ENCODE data around the gene TANGO2.

DNA sequence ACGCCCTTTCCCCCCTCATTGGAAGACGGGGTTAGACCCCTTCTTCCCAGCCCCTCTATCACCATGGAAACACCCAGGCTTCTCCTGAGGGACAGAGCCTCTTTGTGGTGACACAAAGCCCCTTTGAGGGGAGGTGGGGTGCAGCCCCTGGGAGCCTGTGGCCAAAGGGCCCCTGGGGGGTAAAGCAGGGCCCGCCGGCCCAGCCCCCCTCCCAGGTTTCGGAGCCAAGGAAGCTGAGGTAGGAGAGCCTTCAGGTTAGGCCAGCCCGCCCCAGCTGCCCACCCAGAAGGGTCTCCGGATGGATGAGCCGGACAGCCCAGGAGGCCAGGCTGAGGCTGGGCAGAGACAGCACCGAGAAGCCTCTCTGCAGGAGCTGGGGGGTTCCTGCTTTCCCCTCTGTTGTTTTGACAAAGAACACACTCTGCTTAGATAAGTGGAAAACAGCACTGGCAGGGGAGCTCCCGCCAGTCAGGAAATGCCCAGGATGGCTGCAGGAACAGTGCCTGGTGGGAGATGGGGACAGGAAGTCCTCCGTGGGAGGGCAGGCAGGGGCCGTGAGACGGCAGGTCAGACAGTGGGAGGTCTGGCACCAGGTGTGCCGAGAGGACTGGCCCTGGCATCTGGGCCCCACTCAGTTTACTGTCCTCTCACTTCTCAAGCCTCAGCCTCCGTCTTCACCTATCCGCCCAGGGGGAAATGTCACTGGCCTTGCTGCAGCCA lies 22.5 kb upstream of the TANGO2 start:
- TF ChIP-seq MYC (IDR thresholded peaks at IDR 0.05; ENCODE audit: insufficient read depth, insufficient read length, insufficient replicate concordance, low read length, severe bottlenecking) (no peak), IKZF1 (conservative IDR thresholded peaks at IDR 0.05) (no peak), POLR2A (IDR thresholded peaks at IDR 0.05; ENCODE audit: low read depth, low read length) (no peak), FOS (IDR thresholded peaks at IDR 0.05; ENCODE audit: borderline replicate concordance, extremely low read depth, insufficient read length) (no peak), MAX (IDR thresholded peaks at IDR 0.05; ENCODE audit: low read depth, low read length) (no peak), CTCF (IDR thresholded peaks at IDR 0.05 in 2 of 3, conservative IDR thresholded peaks at IDR 0.05 in 1 of 3; ENCODE audit: control insufficient read depth in 2 of 3, extremely low read depth in 1 of 3, insufficient read depth in 1 of 3, low read depth in 3 of 3, low read length in 3 of 3) (no peak), USF1 (IDR thresholded peaks at IDR 0.05; ENCODE audit: borderline replicate concordance, extremely low read length, insufficient read depth, low read depth, low read length) (no peak), EZH2 (IDR thresholded peaks at IDR 0.05; ENCODE audit: borderline replicate concordance, control insufficient read depth, low read depth, low read length) (no peak), POLR2AphosphoS5 (IDR thresholded peaks at IDR 0.05; ENCODE audit: low read length) (no peak), SIN3A (IDR thresholded peaks at IDR 0.05; ENCODE audit: low read depth, low read length) (no peak)
- TF ChIP-seq, protein P1, sequence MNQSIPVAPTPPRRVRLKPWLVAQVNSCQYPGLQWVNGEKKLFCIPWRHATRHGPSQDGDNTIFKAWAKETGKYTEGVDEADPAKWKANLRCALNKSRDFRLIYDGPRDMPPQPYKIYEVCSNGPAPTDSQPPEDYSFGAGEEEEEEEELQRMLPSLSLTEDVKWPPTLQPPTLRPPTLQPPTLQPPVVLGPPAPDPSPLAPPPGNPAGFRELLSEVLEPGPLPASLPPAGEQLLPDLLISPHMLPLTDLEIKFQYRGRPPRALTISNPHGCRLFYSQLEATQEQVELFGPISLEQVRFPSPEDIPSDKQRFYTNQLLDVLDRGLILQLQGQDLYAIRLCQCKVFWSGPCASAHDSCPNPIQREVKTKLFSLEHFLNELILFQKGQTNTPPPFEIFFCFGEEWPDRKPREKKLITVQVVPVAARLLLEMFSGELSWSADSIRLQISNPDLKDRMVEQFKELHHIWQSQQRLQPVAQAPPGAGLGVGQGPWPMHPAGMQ (IDR thresholded peaks at IDR 0.05; ENCODE audit: borderline replicate concordance) = no peak
- TF ChIP-seq, protein P2, sequence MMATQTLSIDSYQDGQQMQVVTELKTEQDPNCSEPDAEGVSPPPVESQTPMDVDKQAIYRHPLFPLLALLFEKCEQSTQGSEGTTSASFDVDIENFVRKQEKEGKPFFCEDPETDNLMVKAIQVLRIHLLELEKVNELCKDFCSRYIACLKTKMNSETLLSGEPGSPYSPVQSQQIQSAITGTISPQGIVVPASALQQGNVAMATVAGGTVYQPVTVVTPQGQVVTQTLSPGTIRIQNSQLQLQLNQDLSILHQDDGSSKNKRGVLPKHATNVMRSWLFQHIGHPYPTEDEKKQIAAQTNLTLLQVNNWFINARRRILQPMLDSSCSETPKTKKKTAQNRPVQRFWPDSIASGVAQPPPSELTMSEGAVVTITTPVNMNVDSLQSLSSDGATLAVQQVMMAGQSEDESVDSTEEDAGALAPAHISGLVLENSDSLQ (IDR thresholded peaks at IDR 0.05) = no peak
- TF ChIP-seq, protein P3, sequence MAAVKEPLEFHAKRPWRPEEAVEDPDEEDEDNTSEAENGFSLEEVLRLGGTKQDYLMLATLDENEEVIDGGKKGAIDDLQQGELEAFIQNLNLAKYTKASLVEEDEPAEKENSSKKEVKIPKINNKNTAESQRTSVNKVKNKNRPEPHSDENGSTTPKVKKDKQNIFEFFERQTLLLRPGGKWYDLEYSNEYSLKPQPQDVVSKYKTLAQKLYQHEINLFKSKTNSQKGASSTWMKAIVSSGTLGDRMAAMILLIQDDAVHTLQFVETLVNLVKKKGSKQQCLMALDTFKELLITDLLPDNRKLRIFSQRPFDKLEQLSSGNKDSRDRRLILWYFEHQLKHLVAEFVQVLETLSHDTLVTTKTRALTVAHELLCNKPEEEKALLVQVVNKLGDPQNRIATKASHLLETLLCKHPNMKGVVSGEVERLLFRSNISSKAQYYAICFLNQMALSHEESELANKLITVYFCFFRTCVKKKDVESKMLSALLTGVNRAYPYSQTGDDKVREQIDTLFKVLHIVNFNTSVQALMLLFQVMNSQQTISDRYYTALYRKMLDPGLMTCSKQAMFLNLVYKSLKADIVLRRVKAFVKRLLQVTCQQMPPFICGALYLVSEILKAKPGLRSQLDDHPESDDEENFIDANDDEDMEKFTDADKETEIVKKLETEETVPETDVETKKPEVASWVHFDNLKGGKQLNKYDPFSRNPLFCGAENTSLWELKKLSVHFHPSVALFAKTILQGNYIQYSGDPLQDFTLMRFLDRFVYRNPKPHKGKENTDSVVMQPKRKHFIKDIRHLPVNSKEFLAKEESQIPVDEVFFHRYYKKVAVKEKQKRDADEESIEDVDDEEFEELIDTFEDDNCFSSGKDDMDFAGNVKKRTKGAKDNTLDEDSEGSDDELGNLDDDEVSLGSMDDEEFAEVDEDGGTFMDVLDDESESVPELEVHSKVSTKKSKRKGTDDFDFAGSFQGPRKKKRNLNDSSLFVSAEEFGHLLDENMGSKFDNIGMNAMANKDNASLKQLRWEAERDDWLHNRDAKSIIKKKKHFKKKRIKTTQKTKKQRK (IDR thresholded peaks at IDR 0.05; ENCODE audit: low read depth, low read length) = no peak
